Brain microvascular endothelial cell (primary cell): Measurements from ENCODE around the gene FAM163B.
A peak's percentile ranks its signal among the peaks of the same experiment; 100 is the strongest.

ENCODE experiments used
- DNase-seq: peaks from one replicate; pipeline ENCODE4 v3.0.0-alpha.2; 2020
- H3K27ac ChIP-seq: fragments of 250-450 bp; sonication (Bioruptor Pico); 2 replicates; pipeline ENCODE4 v1.5.1; 2020; ENCODE audit warnings: mild to moderate bottlenecking, moderate library complexity
- H3K27me3 ChIP-seq: fragments of 250-450 bp; sonication (Bioruptor Pico); replicated peaks from 2 replicates; pipeline ENCODE4 v1.5.1; 2020; ENCODE audit warnings: mild to moderate bottlenecking
- H3K36me3 ChIP-seq: fragments of 250-450 bp; sonication (Bioruptor Pico); replicated peaks from 2 replicates; pipeline ENCODE4 v1.5.1; 2020; ENCODE audit warnings: mild to moderate bottlenecking
- H3K4me3 ChIP-seq: 2 replicates; pipeline ENCODE4 v1.5.1; 2011; ENCODE audit warnings: low read depth, mild to moderate bottlenecking, control low read depth, low read length, moderate library complexity
- in situ Hi-C: cut with HindIII; loops from 2 replicates; pipeline ENCODE4 v1.10.0; 2017; ENCODE audit warnings: low sequenced_read_pairs, low pct_ligation_motif_present
- TF ChIP-seq, protein P1 (sequence below): IDR thresholded peaks from 2 replicates; pipeline ENCODE4 v1.5.1; 2011; ENCODE audit warnings: low read depth, mild to moderate bottlenecking, moderate library complexity, low read length, control low read depth, inconsistent platforms; ENCODE audit errors: missing control alignments

Gene FAM163B

DNA sequence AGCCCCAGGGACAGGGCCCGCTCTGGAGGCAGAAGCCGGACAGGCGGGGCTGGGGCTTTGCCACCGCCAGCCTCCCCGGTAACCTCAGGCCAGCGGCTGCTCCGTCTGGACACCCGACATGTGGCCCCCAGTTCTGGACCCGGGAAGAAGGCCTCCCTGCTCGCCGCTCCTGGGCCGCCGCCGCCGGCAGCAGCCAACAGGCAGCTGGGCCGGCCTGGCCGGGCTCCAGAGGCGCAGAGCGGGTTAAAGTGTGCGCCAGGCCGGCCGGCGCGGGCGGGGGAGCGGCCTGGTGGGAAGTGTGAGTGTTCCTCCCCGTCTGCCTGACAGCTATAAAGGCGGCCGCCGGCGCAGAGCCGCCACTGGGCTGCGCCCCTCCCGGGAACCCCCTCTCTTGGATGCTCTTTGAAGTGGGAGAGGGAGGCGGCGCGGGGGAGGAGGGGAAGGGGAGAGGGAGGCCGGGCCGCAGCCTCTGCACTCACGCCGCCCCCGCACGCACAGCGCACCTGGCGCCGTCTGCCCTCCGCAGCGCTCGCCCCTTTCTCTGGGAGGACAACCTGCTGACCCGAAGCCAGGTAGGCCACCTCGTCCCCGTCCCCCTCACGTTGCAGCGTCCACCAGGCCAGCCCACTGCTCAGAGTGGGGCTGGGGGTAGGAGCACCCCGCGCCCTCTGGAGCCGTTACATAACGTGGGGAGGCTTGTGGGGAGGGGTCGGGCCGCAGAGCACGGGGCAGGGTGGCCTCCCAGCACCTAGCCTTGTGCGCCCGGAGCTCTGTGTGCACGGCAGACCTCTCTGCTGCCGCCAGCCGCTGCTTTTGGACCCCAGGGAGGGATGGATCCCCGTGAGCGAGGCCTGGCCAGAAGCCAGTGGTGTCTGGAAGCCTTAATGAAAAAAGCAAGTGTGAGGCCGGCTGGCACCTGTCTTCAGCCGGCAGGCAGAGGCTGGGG lies 74.6 kb downstream of the FAM163B start, which contains the start of gene ADAMTSL2:
TSS of gene ADAMTSL2 (plus strand) at position 359 of the 946 bp plus-strand sequence. CDS start 2,009 bp downstream, outside the sequence.
- TF ChIP-seq, protein P1, sequence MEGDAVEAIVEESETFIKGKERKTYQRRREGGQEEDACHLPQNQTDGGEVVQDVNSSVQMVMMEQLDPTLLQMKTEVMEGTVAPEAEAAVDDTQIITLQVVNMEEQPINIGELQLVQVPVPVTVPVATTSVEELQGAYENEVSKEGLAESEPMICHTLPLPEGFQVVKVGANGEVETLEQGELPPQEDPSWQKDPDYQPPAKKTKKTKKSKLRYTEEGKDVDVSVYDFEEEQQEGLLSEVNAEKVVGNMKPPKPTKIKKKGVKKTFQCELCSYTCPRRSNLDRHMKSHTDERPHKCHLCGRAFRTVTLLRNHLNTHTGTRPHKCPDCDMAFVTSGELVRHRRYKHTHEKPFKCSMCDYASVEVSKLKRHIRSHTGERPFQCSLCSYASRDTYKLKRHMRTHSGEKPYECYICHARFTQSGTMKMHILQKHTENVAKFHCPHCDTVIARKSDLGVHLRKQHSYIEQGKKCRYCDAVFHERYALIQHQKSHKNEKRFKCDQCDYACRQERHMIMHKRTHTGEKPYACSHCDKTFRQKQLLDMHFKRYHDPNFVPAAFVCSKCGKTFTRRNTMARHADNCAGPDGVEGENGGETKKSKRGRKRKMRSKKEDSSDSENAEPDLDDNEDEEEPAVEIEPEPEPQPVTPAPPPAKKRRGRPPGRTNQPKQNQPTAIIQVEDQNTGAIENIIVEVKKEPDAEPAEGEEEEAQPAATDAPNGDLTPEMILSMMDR = no peak
- in situ Hi-C loops = no loop called here
- DNase-seq = no peak
- Histone ChIP-seq H3K4me3 (no peak within 1 kb of the TSS), H3K36me3 (no peaks in the 10 kb centered on the region), H3K27me3 (no peaks in the 10 kb centered on the region), H3K27ac (no peak within 1 kb of the TSS)

DNA sequence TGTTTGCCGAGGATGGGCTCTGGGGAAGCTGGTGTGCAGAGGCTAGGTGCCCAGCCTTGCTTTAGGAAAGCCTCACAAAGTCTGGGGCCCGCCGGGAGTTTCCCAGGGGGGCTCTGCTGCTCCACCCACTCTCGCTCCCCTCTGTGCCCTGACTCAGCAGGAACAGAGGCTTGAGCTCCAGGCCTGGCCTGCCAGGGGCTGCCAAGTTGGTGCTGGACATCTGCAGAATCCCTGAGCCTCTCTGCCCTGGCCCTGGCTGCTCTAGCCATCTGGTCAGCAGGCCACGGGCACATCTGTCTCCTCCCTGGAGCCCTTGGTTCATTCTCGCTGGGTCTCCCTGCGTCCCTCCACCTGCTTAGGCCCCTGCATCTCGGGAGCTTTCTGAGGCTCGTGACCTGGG lies 75.3 kb downstream of the FAM163B start:
- TF ChIP-seq, protein P1 = no peak
- in situ Hi-C loops = no loop called here
- no peak overlapping the region for H3K4me3 ChIP-seq
- DNase-seq = no peak
- no peak overlapping the region for H3K27ac ChIP-seq
- peaks cover 6% of the 10 kb centered on the region for H3K27me3 ChIP-seq
- H3K36me3 ChIP-seq = no peaks in the 10 kb centered on the region

DNA sequence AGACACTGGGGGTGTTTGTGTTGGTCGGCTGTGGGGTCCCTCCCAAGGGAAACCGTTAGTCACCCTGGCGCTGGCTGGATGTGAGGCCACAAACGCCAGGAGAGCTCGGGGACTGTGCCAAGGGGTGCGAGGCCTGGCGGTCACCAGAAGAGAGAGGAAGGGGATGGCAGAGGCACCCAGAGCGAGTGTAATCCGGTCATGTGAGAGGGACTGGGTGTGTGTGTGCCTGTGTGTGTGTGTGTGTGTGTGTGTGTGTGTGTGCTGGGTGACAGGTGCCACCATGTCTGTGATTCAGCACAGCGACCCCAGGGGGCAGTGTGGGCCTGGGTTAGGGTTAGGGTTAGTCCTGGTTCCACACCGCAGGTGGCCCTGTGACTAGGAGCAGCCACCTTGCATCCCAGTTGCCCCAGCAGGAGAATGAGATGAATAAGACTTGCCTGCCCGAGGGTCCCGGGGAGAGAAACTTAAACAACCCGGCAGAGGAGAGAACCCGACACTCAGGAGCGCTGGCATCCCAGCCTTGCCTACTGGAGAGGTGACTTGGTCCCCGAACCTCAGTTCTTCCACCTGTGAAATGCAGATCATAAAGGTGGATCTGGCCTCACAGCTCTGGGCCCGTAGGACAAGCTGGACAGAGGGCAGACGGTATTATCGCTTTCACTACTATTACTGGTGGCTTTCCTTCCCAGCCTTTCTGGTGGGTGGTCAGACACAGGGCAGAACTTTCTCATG lies 76.1 kb downstream of the FAM163B start:
- DNase-seq = peak; percentile 40
- TF ChIP-seq, protein P1 = peak; percentile 71
- H3K27ac ChIP-seq = no peak overlapping the region
- in situ Hi-C loops = no loop called here
- no peaks in the 10 kb centered on the region for H3K36me3 ChIP-seq
- no peak overlapping the region for H3K4me3 ChIP-seq
- H3K27me3 ChIP-seq = peaks cover 12% of the 10 kb centered on the region

DNA sequence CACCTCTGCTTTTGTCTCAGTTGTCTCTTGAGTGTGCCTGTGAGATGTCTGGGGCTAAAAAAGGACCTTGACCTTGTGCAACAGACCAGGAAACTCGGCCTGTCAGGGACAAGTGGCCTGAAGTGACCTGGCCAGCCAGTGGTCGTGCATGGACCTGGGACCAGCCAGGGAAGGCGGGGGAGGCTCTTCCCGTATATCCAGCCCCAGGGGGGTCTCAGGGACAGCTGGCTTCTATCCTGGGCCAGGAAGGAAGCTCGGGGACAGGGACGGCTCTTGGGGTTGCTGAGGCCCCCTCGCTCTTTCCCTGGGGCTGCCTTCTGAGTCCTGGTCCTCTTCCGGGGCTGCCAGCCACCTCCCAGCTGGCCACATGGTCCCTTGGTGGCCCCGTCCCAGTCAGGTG lies 77.9 kb downstream of the FAM163B start:
- no peak overlapping the region for H3K27ac ChIP-seq
- no peak for DNase-seq
- TF ChIP-seq, protein P1 = no peak
- H3K36me3 ChIP-seq = no peaks in the 10 kb centered on the region
- no peak overlapping the region for H3K4me3 ChIP-seq
- in situ Hi-C loops = no loop called here
- peaks cover 17% of the 10 kb centered on the region for H3K27me3 ChIP-seq

DNA sequence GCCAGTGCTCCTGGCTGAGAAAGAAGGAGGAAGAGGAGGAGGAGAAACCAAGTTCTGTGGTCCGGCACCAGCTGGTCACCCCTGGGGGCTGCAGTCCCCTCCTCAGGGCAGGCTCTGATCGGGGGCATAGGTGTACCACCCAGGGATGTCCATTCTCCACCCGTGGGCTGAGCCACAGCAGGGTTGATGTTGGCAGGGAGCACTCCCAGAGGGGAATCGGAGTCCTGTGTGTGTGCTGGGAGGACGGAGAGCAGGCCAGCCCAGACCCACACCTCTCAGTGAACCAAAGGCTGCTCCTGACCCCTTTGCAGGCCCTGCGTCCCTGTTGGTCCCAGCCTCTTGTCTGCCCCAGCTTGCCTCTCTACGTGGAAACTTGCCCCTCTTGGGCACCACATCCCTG lies 79.3 kb downstream of the FAM163B start:
- Histone ChIP-seq H3K4me3 (no peak overlapping the region), H3K27me3 (peaks cover 17% of the 10 kb centered on the region), H3K36me3 (no peaks in the 10 kb centered on the region), H3K27ac (no peak overlapping the region)
- TF ChIP-seq, protein P1 = no peak
- no peak for DNase-seq
- in situ Hi-C loops = no loop called here
